GM12878 (cell line): ENCODE measurements around the gene KRTAP4-6.

Experiments
- CBX3 ChIP-seq: fragments of 200-600 bp; sonication (generic); IDR thresholded peaks from 2 replicates; pipeline ENCODE4 v1.6.1; 2016; ENCODE audit warnings: low read depth, borderline replicate concordance
- CTCF ChIP-seq, 3 experiments: IDR thresholded peaks in 2 of 3; conservative IDR thresholded peaks in 1 of 3; 2 replicates each; pipeline ENCODE4 v1.5.1; 2011; ENCODE audit warnings: low read depth in 3 of 3, low read length in 3 of 3, mild to moderate bottlenecking in 3 of 3, control low read depth in 2 of 3, moderate library complexity in 2 of 3, inconsistent platforms in 1 of 3, mixed read lengths in 1 of 3; ENCODE audit not compliant: control insufficient read depth in 2 of 3, insufficient read depth in 1 of 3; ENCODE audit errors: extremely low read depth in 1 of 3

GRCh38 chr17:41145261-41145660, 4.9 kb upstream of the KRTAP4-6 start:
- TF ChIP-seq CTCF (IDR thresholded peaks at IDR 0.05 in 2 of 3, conservative IDR thresholded peaks at IDR 0.05 in 1 of 3; ENCODE audit: control insufficient read depth in 2 of 3, extremely low read depth in 1 of 3, insufficient read depth in 1 of 3, low read depth in 3 of 3, low read length in 3 of 3) (no peak), CBX3 (no peak)
